Measurements from ENCODE around the gene THAP4.

- TF ChIP-seq NFE2L1 (CRISPR knock-in tag; IDR thresholded peaks at IDR 0.05; ENCODE audit: borderline replicate concordance) = no peak
- no peak for TF ChIP-seq CEBPG (CRISPR knock-in tag; IDR thresholded peaks at IDR 0.05)
Observed at GRCh38 chr2:241551998-241552737, 84.8 kb downstream of the THAP4 start.
